ENCODE measurements around the gene RPS15.

GRCh38 chr19:1440418-1440801 lies 2.2 kb downstream of the RPS15 start:
- TF ChIP-seq POLR2AphosphoS5 (IDR thresholded peaks at IDR 0.05) (no peak), POLR2A (IDR thresholded peaks at IDR 0.05) (no peak), EP300 (IDR thresholded peaks at IDR 0.05) (no peak)
- TF ChIP-seq, protein P1, sequence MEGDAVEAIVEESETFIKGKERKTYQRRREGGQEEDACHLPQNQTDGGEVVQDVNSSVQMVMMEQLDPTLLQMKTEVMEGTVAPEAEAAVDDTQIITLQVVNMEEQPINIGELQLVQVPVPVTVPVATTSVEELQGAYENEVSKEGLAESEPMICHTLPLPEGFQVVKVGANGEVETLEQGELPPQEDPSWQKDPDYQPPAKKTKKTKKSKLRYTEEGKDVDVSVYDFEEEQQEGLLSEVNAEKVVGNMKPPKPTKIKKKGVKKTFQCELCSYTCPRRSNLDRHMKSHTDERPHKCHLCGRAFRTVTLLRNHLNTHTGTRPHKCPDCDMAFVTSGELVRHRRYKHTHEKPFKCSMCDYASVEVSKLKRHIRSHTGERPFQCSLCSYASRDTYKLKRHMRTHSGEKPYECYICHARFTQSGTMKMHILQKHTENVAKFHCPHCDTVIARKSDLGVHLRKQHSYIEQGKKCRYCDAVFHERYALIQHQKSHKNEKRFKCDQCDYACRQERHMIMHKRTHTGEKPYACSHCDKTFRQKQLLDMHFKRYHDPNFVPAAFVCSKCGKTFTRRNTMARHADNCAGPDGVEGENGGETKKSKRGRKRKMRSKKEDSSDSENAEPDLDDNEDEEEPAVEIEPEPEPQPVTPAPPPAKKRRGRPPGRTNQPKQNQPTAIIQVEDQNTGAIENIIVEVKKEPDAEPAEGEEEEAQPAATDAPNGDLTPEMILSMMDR (IDR thresholded peaks at IDR 0.05): no peak
